NB4 (cell line): ENCODE data around the gene EEF1A2.

Source experiments
- CTCF ChIP-seq: IDR thresholded peaks from one replicate; pipeline ENCODE4 v1.5.1; 2012; ENCODE audit warnings: low read depth, low read length
- MAX ChIP-seq: IDR thresholded peaks from 2 replicates; pipeline ENCODE4 v1.6.1; 2011; ENCODE audit warnings: low read depth, low read length
- MYC ChIP-seq: IDR thresholded peaks from 2 replicates; pipeline ENCODE4 v1.6.1; 2011; ENCODE audit warnings: low read depth, low read length
- POLR2A ChIP-seq: IDR thresholded peaks from 2 replicates; pipeline ENCODE4 v1.6.1; 2011; ENCODE audit warnings: mild to moderate bottlenecking; ENCODE audit not compliant: insufficient read length; ENCODE audit errors: extremely low read depth

- TF ChIP-seq CTCF (no peak), POLR2A (no peak), MAX (no peak), MYC (no peak)
Measured at GRCh38 chr20:63490416-63490815, 8.5 kb downstream of the EEF1A2 start.
